ENCODE measurements around the gene CRYM. TPM values are rescaled to one million over a fixed set of nuclear protein-coding genes. Genes with fewer than 3 reads are reported as not detected.
A peak's percentile ranks its signal among the peaks of the same experiment; 100 is the strongest.

The CRYM gene
- total RNA-seq, 1 experiment from 2014 or later: 12.9 TPM

- ATAC-seq (peak; percentile 30), DNase-seq (ENCODE audit: low spot score) (no peak)
- Mint-ChIP-seq H3K36me3 (peaks cover 4% of the 10 kb centered on the region), H3K9me3 (peaks cover 5% of the 10 kb centered on the region), H3K27me3 (ENCODE audit: low read depth) (peaks cover 24% of the 10 kb centered on the region), H3K4me3 (peak overlapping the region; percentile 2), H3K27ac (peak overlapping the region; percentile 25; the same call in 1 of the 2 replicates), H3K4me1 (peaks cover 51% of the 10 kb centered on the region)
- POLR2A ChIA-PET: no interaction called here
- CTCF ChIA-PET: interaction anchor here (1.4 kb wide), 1 partner anchor 55 kb away, joined by 5 read pairs; the partner anchor contains the start of gene CRYM
- 0 out of 2 replicates have a peak, but pooled peaks have one; percentile 26 for TF ChIP-seq ZNF423 (CRISPR knock-in tag; IDR thresholded peaks at IDR 0.05)
- TF ChIP-seq, protein P1, sequence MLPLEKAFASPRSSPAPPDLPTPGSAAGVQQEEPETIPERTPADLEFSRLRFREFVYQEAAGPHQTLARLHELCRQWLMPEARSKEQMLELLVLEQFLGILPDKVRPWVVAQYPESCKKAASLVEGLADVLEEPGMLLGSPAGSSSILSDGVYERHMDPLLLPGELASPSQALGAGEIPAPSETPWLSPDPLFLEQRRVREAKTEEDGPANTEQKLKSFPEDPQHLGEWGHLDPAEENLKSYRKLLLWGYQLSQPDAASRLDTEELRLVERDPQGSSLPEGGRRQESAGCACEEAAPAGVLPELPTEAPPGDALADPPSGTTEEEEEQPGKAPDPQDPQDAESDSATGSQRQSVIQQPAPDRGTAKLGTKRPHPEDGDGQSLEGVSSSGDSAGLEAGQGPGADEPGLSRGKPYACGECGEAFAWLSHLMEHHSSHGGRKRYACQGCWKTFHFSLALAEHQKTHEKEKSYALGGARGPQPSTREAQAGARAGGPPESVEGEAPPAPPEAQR (CRISPR knock-in tag; IDR thresholded peaks at IDR 0.05): 0 out of 2 replicates have a peak, but pooled peaks have one; percentile 40
- TF ChIP-seq, protein P2, sequence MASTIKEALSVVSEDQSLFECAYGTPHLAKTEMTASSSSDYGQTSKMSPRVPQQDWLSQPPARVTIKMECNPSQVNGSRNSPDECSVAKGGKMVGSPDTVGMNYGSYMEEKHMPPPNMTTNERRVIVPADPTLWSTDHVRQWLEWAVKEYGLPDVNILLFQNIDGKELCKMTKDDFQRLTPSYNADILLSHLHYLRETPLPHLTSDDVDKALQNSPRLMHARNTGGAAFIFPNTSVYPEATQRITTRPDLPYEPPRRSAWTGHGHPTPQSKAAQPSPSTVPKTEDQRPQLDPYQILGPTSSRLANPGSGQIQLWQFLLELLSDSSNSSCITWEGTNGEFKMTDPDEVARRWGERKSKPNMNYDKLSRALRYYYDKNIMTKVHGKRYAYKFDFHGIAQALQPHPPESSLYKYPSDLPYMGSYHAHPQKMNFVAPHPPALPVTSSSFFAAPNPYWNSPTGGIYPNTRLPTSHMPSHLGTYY (CRISPR knock-in tag; IDR thresholded peaks at IDR 0.05): no peak; the same call in 1 of the 2 replicates
These were observed 55.4 kb downstream of the CRYM start for GRCh38 chr16:21222495-21223337.

DNA sequence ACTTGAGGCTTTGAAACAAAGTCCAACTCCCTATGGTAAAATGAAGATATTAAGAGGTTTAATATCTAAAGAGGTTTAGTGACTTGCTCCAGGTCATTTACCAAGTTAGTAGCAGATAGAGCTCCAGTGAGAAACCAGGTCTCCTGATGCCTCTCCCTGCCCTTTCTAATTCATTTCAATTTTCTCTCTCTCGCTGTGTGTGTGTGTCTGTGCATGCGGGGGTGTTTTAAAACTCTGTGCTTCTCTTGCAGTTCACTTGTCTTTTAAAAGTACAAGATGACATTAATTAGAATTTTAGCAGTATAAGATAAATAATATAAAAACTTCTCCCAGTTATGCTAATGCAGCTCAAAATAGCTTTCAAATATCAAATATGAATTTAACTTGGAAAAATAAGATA is 58.5 kb downstream of the CRYM start:
- no peak for ATAC-seq
- Mint-ChIP-seq H3K27ac (no peak overlapping the region), H3K4me3 (no peak overlapping the region), H3K4me1 (peaks cover 42% of the 10 kb centered on the region), H3K36me3 (peaks cover 4% of the 10 kb centered on the region), H3K9me3 (peaks cover 8% of the 10 kb centered on the region), H3K27me3 (ENCODE audit: low read depth) (peaks cover 16% of the 10 kb centered on the region)
- CTCF ChIA-PET: no interaction called here
- no peak for TF ChIP-seq ZNF416 (CRISPR knock-in tag; IDR thresholded peaks at IDR 0.05)
- no peak for TF ChIP-seq MYBL2 (CRISPR knock-in tag; IDR thresholded peaks at IDR 0.05)
- TF ChIP-seq TP53 (CRISPR knock-in tag; IDR thresholded peaks at IDR 0.05): no peak
- TF ChIP-seq ZNF671 (CRISPR knock-in tag; IDR thresholded peaks at IDR 0.05): no peak
- no peak for TF ChIP-seq ATF2 (CRISPR knock-in tag; IDR thresholded peaks at IDR 0.05; ENCODE audit: borderline replicate concordance, low read depth)
- no peak for TF ChIP-seq HMGA2 (CRISPR knock-in tag; IDR thresholded peaks at IDR 0.05)
- no peak for TF ChIP-seq USF2 (CRISPR knock-in tag; IDR thresholded peaks at IDR 0.05)
- DNase-seq (ENCODE audit: low spot score): no peak
- POLR2A ChIA-PET: no interaction called here

DNA sequence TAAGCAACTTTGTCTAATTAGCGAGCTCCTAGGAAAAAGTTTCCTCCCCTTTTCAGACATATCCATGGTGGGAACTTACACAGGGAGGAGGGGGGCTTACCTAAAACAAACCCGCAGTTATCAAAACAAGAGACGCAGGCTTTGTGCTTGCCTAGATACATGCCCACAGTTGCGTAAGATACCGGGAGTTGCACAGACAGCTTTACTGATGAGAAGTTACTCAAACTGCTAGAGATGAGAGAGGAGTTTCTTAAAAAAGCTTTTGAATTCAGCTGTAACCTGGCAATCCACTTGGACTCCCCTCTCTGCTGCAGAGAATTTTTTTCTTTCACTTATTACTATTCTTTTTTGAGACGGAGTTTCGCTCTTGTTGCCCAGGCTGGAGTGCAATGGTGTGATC is 59.9 kb downstream of the CRYM start:
- POLR2A ChIA-PET: no interaction called here
- no peak for DNase-seq (ENCODE audit: low spot score)
- Mint-ChIP-seq H3K4me3 (no peak overlapping the region), H3K9me3 (peaks cover 8% of the 10 kb centered on the region), H3K27me3 (ENCODE audit: low read depth) (peaks cover 14% of the 10 kb centered on the region), H3K36me3 (peaks cover 4% of the 10 kb centered on the region), H3K4me1 (peaks cover 38% of the 10 kb centered on the region), H3K27ac (no peak overlapping the region)
- ATAC-seq: no peak
- CTCF ChIA-PET: no interaction called here
- no peak for TF ChIP-seq MYBL2 (CRISPR knock-in tag; IDR thresholded peaks at IDR 0.05)
- 0 out of 2 replicates have a peak, but pooled peaks have one; percentile 40 for TF ChIP-seq GABPB1 (CRISPR knock-in tag; IDR thresholded peaks at IDR 0.05)

GRCh38 chr16:21217121-21217520 is 61.0 kb downstream of the CRYM start:
- no peak for DNase-seq (ENCODE audit: low spot score)
- POLR2A ChIA-PET: no interaction called here
- CTCF ChIA-PET: no interaction called here
- no peak overlapping the region for H3K27ac Mint-ChIP-seq
- H3K9me3 Mint-ChIP-seq: peaks cover 8% of the 10 kb centered on the region
- no peak for ATAC-seq
- H3K36me3 Mint-ChIP-seq: peaks cover 4% of the 10 kb centered on the region
- H3K4me3 Mint-ChIP-seq: no peak overlapping the region
- TF ChIP-seq IRF2 (CRISPR knock-in tag; IDR thresholded peaks at IDR 0.05; ENCODE audit: borderline replicate concordance, low read depth) (no peak), HMGA2 (CRISPR knock-in tag; IDR thresholded peaks at IDR 0.05) (no peak), ZNF671 (CRISPR knock-in tag; IDR thresholded peaks at IDR 0.05) (no peak), TEAD4 (CRISPR knock-in tag; IDR thresholded peaks at IDR 0.05) (no peak), FOXK1 (CRISPR knock-in tag; IDR thresholded peaks at IDR 0.05) (no peak)
- TF ChIP-seq, protein P3, sequence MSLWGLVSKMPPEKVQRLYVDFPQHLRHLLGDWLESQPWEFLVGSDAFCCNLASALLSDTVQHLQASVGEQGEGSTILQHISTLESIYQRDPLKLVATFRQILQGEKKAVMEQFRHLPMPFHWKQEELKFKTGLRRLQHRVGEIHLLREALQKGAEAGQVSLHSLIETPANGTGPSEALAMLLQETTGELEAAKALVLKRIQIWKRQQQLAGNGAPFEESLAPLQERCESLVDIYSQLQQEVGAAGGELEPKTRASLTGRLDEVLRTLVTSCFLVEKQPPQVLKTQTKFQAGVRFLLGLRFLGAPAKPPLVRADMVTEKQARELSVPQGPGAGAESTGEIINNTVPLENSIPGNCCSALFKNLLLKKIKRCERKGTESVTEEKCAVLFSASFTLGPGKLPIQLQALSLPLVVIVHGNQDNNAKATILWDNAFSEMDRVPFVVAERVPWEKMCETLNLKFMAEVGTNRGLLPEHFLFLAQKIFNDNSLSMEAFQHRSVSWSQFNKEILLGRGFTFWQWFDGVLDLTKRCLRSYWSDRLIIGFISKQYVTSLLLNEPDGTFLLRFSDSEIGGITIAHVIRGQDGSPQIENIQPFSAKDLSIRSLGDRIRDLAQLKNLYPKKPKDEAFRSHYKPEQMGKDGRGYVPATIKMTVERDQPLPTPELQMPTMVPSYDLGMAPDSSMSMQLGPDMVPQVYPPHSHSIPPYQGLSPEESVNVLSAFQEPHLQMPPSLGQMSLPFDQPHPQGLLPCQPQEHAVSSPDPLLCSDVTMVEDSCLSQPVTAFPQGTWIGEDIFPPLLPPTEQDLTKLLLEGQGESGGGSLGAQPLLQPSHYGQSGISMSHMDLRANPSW (CRISPR knock-in tag; conservative IDR thresholded peaks at IDR 0.05; ENCODE audit: low read depth): no peak
- H3K4me1 Mint-ChIP-seq: peaks cover 29% of the 10 kb centered on the region
- H3K27me3 Mint-ChIP-seq (ENCODE audit: low read depth): peaks cover 14% of the 10 kb centered on the region

All from WTC11 (cell line).